IPS DF 6.9 (cell line): ENCODE data around the gene NFATC3.

Experiments
- DNase-seq: peaks from one replicate; pipeline ENCODE4 v3.0.0-alpha.2; 2013; ENCODE audit warnings: low read depth, low spot score
- H3K27ac ChIP-seq: one replicate; pipeline ENCODE4 v1.5.1; 2013; ENCODE audit warnings: low read length, control low read depth
- H3K27me3 ChIP-seq: 2 replicates; pipeline ENCODE4 v1.6.1; 2013; ENCODE audit warnings: mild to moderate bottlenecking, low read length; ENCODE audit not compliant: control insufficient read depth, insufficient read depth
- H3K36me3 ChIP-seq: 2 replicates; pipeline ENCODE4 v1.6.1; 2013; ENCODE audit warnings: low read length; ENCODE audit not compliant: control insufficient read depth, insufficient read depth
- H3K4me1 ChIP-seq: 2 replicates; pipeline ENCODE4 v1.6.1; 2013; ENCODE audit warnings: low read length; ENCODE audit not compliant: control insufficient read depth, insufficient read depth
- H3K4me3 ChIP-seq: 2 replicates; pipeline ENCODE4 v1.5.1; 2013; ENCODE audit warnings: mild to moderate bottlenecking, low read length
- H3K9me3 ChIP-seq: 2 replicates; pipeline ENCODE4 v1.6.1; 2013; ENCODE audit warnings: low read length, inconsistent platforms; ENCODE audit not compliant: control insufficient read depth, insufficient read depth
- WGBS: extraction: QIAGEN DNeasy Blood & Tissue Kit; methylation state at CpG from one replicate; pipeline ENCODE4 v1.1.7; 2013; ENCODE audit warnings: mixed read lengths, missing lambda C conversion rate; ENCODE audit not compliant: insufficient read length, insufficient coverage; 5-methylcytosine and 5-hydroxymethylcytosine counted together

Gene NFATC3

GRCh38 chr16:68183046-68183445, 97.9 kb downstream of the NFATC3 start:
- Histone ChIP-seq H3K27me3 (no peaks in the 10 kb centered on the region), H3K4me3 (no peak overlapping the region), H3K9me3 (no peaks in the 10 kb centered on the region), H3K4me1 (no peaks in the 10 kb centered on the region), H3K36me3 (peaks cover 5% of the 10 kb centered on the region), H3K27ac (no peak overlapping the region)
- DNase-seq: no peak
- WGBS: no CpG with 5 or more reads among the region's 3 CpGs

- no peak overlapping the region for H3K27ac ChIP-seq
- peaks cover 14% of the 10 kb centered on the region for H3K36me3 ChIP-seq
- H3K9me3 ChIP-seq: no peaks in the 10 kb centered on the region
- no CpG with 5 or more reads among the region's 7 CpGs for WGBS
- DNase-seq: no peak
- H3K27me3 ChIP-seq: no peaks in the 10 kb centered on the region
- H3K4me1 ChIP-seq: no peaks in the 10 kb centered on the region
- no peak overlapping the region for H3K4me3 ChIP-seq
These were observed 101.7 kb downstream of the NFATC3 start for GRCh38 chr16:68186877-68187276.

GRCh38 chr16:68187505-68187904, 102.3 kb downstream of the NFATC3 start:
- H3K9me3 ChIP-seq: no peaks in the 10 kb centered on the region
- no CpG with 5 or more reads among the region's 2 CpGs for WGBS
- H3K27ac ChIP-seq: no peak overlapping the region
- H3K4me3 ChIP-seq: no peak overlapping the region
- no peaks in the 10 kb centered on the region for H3K27me3 ChIP-seq
- peaks cover 14% of the 10 kb centered on the region for H3K36me3 ChIP-seq
- DNase-seq: no peak
- H3K4me1 ChIP-seq: no peaks in the 10 kb centered on the region

- no peak overlapping the region for H3K27ac ChIP-seq
- H3K27me3 ChIP-seq: no peaks in the 10 kb centered on the region
- no peak overlapping the region for H3K4me3 ChIP-seq
- no peak for DNase-seq
- WGBS: no CpG with 5 or more reads among the region's 10 CpGs
- no peaks in the 10 kb centered on the region for H3K9me3 ChIP-seq
- peaks cover 12% of the 10 kb centered on the region for H3K36me3 ChIP-seq
- H3K4me1 ChIP-seq: no peaks in the 10 kb centered on the region
These were observed 103.0 kb downstream of the NFATC3 start for GRCh38 chr16:68188170-68188569.

GRCh38 chr16:68190081-68190480, 104.9 kb downstream of the NFATC3 start:
- no peaks in the 10 kb centered on the region for H3K4me1 ChIP-seq
- no peaks in the 10 kb centered on the region for H3K27me3 ChIP-seq
- no CpG with 5 or more reads among the region's 1 CpG for WGBS
- peaks cover 12% of the 10 kb centered on the region for H3K36me3 ChIP-seq
- H3K4me3 ChIP-seq: no peak overlapping the region
- no peaks in the 10 kb centered on the region for H3K9me3 ChIP-seq
- H3K27ac ChIP-seq: no peak overlapping the region
- no peak for DNase-seq

GRCh38 chr16:68190736-68191510, 105.8 kb downstream of the NFATC3 start:
- no peak for DNase-seq
- Histone ChIP-seq H3K36me3 (peaks cover 12% of the 10 kb centered on the region), H3K9me3 (no peaks in the 10 kb centered on the region), H3K4me3 (no peak overlapping the region), H3K27me3 (no peaks in the 10 kb centered on the region), H3K4me1 (no peaks in the 10 kb centered on the region), H3K27ac (no peak overlapping the region)
- no CpG with 5 or more reads among the region's 2 CpGs for WGBS

- no CpG with 5 or more reads among the region's 3 CpGs for WGBS
- peaks cover 7% of the 10 kb centered on the region; the same call in 1 of the 2 replicates for H3K36me3 ChIP-seq
- no peak overlapping the region for H3K27ac ChIP-seq
- no peaks in the 10 kb centered on the region for H3K9me3 ChIP-seq
- no peaks in the 10 kb centered on the region for H3K27me3 ChIP-seq
- no peak overlapping the region for H3K4me3 ChIP-seq
- H3K4me1 ChIP-seq: no peaks in the 10 kb centered on the region
- DNase-seq: no peak
These were observed 109.1 kb downstream of the NFATC3 start for GRCh38 chr16:68194251-68194650.

GRCh38 chr16:68197250-68197649, 112.1 kb downstream of the NFATC3 start:
- Histone ChIP-seq H3K36me3 (no peaks in the 10 kb centered on the region), H3K9me3 (no peaks in the 10 kb centered on the region), H3K27me3 (no peaks in the 10 kb centered on the region), H3K4me3 (no peak overlapping the region), H3K4me1 (no peaks in the 10 kb centered on the region), H3K27ac (no peak overlapping the region)
- WGBS: no CpG with 5 or more reads among the region's 2 CpGs
- DNase-seq: no peak

- no peaks in the 10 kb centered on the region for H3K9me3 ChIP-seq
- no peaks in the 10 kb centered on the region for H3K4me1 ChIP-seq
- no peak for DNase-seq
- H3K27ac ChIP-seq: no peak overlapping the region
- no CpG with 5 or more reads among the region's 3 CpGs for WGBS
- no peaks in the 10 kb centered on the region for H3K36me3 ChIP-seq
- H3K4me3 ChIP-seq: no peak overlapping the region
- no peaks in the 10 kb centered on the region for H3K27me3 ChIP-seq
These were observed 115.1 kb downstream of the NFATC3 start for GRCh38 chr16:68200088-68200783.

GRCh38 chr16:68202091-68202519, 116.9 kb downstream of the NFATC3 start:
- Histone ChIP-seq H3K36me3 (no peaks in the 10 kb centered on the region), H3K4me1 (no peaks in the 10 kb centered on the region), H3K27me3 (no peaks in the 10 kb centered on the region), H3K4me3 (no peak overlapping the region), H3K27ac (no peak overlapping the region), H3K9me3 (no peaks in the 10 kb centered on the region)
- no peak for DNase-seq
